ENCODE results near the gene PHTF2.
"Not testable (repeated sequence)": the region's sequence is repeated elsewhere in the genome, so short reads cannot be mapped to it uniquely, and the experiment has no call there.

Gene PHTF2

GRCh38 chr7:77783545-77783944 lies 15.0 kb upstream of the PHTF2 start:
- Mint-ChIP-seq H3K36me3 (ENCODE audit: low read depth) (peaks cover 72% of the 10 kb centered on the region), H3K9me3 (peaks cover 14% of the 10 kb centered on the region), H3K4me1 (ENCODE audit: low read depth) (peaks cover 2% of the 10 kb centered on the region), H3K4me3 (no peak overlapping the region), H3K27me3 (no peaks in the 10 kb centered on the region), H3K27ac (peak overlapping the region; percentile 27)
- no peak for DNase-seq

- H3K27me3 Mint-ChIP-seq; H3K4me3 Mint-ChIP-seq; H3K27ac Mint-ChIP-seq; H3K4me1 Mint-ChIP-seq (ENCODE audit: low read depth); DNase-seq: not testable (repeated sequence)
- H3K36me3 Mint-ChIP-seq (ENCODE audit: low read depth) = peaks cover 74% of the 10 kb centered on the region
- peaks cover 14% of the 10 kb centered on the region for H3K9me3 Mint-ChIP-seq
These were observed 14.1 kb upstream of the PHTF2 start for GRCh38 chr7:77784426-77784825.

GRCh38 chr7:77786018-77786417 lies 12.6 kb upstream of the PHTF2 start:
- Mint-ChIP-seq H3K4me3 (no peak overlapping the region), H3K27me3 (no peaks in the 10 kb centered on the region), H3K9me3 (peaks cover 14% of the 10 kb centered on the region), H3K36me3 (ENCODE audit: low read depth) (peaks cover 67% of the 10 kb centered on the region), H3K27ac (no peak overlapping the region), H3K4me1 (ENCODE audit: low read depth) (peaks cover 5% of the 10 kb centered on the region)
- no peak for DNase-seq

DNA sequence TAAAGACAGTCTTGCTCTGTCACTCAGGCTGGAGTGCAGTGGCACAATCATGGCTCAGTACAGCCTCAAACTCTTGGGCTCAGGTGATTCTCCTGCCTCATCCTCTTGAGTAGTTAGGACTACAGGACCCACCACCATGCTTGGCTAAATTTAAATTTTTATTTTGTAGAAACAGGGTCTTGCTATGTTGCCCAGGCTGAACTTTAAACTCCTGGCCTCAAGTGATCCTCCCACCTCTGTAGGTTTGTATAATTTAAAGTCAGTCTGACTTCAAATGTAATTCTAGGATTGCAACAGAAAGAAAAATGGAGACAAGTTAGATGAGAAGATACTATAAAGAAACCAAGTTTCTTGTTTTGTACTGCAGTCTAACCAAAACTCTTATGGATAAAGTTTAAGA lies 11.8 kb upstream of the PHTF2 start:
- Mint-ChIP-seq H3K4me1 (ENCODE audit: low read depth) (peaks cover 5% of the 10 kb centered on the region), H3K36me3 (ENCODE audit: low read depth) (peaks cover 66% of the 10 kb centered on the region), H3K4me3 (no peak overlapping the region), H3K27me3 (no peaks in the 10 kb centered on the region), H3K9me3 (peaks cover 14% of the 10 kb centered on the region), H3K27ac (no peak overlapping the region)
- no peak for DNase-seq

DNA sequence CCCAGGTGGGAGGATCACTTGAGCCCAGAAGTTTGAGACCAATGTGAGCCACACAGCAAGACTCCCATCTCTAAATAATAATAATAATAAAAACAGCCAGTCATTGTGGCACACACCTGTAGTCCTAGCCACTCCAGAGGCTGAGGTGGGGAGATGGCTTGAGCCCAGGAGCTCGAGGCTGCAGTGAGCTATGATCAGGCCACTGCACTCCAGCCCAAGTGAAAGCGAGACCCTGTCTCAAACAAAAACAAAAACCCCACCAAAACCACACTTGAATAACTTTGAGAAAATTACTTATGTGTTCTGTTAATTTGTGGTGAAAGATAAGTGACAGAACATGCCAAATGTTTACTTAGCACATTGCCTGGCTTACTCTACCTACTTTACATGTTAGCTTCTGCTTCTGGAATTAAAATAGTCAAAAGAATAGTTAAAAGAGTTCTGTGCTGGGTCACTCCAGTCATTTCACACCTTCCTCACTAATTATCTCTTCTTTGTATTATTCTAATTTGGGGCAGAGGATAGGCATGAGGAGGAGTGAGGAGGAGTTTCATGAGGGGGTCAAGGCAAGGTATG lies 10.2 kb upstream of the PHTF2 start:
- H3K27me3 Mint-ChIP-seq = no peaks in the 10 kb centered on the region
- H3K36me3 Mint-ChIP-seq (ENCODE audit: low read depth) = peaks cover 52% of the 10 kb centered on the region
- no peak for DNase-seq
- peaks cover 14% of the 10 kb centered on the region for H3K9me3 Mint-ChIP-seq
- no peak overlapping the region for H3K4me3 Mint-ChIP-seq
- peaks cover 5% of the 10 kb centered on the region for H3K4me1 Mint-ChIP-seq (ENCODE audit: low read depth)
- peak overlapping the region; percentile 45 for H3K27ac Mint-ChIP-seq

- Mint-ChIP-seq H3K27ac (no peak overlapping the region), H3K9me3 (no peaks in the 10 kb centered on the region), H3K4me3 (no peak overlapping the region), H3K36me3 (ENCODE audit: low read depth) (peaks cover 43% of the 10 kb centered on the region), H3K4me1 (ENCODE audit: low read depth) (peaks cover 23% of the 10 kb centered on the region), H3K27me3 (no peaks in the 10 kb centered on the region)
- no peak for DNase-seq
These were observed 7.2 kb upstream of the PHTF2 start for GRCh38 chr7:77791336-77791735.

GRCh38 chr7:77791956-77792355 lies 6.6 kb upstream of the PHTF2 start:
- DNase-seq = no peak
- Mint-ChIP-seq H3K27me3 (no peaks in the 10 kb centered on the region), H3K9me3 (no peaks in the 10 kb centered on the region), H3K36me3 (ENCODE audit: low read depth) (peaks cover 39% of the 10 kb centered on the region), H3K4me1 (ENCODE audit: low read depth) (peaks cover 29% of the 10 kb centered on the region), H3K27ac (no peak overlapping the region), H3K4me3 (no peak overlapping the region)

DNA sequence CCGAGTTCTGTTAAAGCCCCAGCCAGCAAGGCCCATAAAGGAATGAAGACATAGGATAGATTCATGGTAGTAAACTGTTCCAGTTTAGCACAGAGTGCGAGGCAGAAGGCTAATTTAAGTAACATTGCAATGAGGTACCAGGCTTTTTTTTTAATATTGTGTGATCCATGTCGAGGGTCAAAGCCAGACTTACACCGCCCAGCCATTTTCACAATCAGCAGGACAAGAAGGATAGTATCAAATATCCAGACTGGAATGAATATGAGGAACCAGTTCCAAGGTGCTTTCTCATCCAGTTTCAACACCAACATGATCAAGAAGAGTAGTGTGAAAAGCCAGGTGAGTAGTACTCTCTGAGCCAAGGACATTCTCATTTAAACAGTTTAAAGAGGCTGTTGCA lies 4.6 kb upstream of the PHTF2 start:
- H3K4me3 Mint-ChIP-seq = no peak overlapping the region
- H3K27ac Mint-ChIP-seq = no peak overlapping the region
- H3K27me3 Mint-ChIP-seq = no peaks in the 10 kb centered on the region
- no peak for DNase-seq
- peaks cover 34% of the 10 kb centered on the region for H3K4me1 Mint-ChIP-seq (ENCODE audit: low read depth)
- H3K36me3 Mint-ChIP-seq (ENCODE audit: low read depth) = peaks cover 43% of the 10 kb centered on the region
- H3K9me3 Mint-ChIP-seq = no peaks in the 10 kb centered on the region

- H3K27ac Mint-ChIP-seq = peak overlapping the region; percentile 10
These were observed 2.5 kb upstream of the PHTF2 start for GRCh38 chr7:77796109-77796508.

DNA sequence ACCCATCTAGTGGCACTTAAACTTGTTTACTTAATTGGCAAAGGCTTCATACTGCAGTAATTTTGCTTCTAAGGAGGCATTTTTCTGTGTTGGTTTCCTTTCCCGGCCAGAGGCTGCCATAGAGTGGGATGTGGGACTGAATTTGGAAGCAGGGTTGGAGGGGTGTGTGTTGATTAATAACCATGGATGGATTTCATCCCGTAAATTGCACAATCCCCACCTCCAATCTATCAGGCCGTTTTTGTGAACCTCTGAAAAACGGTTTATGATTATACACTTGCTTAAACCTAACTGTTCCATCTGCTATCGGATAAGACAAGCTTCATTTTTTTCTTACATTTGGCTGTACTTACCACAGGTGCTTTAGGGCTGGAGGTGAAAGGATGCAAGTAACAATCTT lies 1.6 kb upstream of the PHTF2 start:
- no peak overlapping the region for H3K27ac Mint-ChIP-seq
- no peak for DNase-seq
- peaks cover 57% of the 10 kb centered on the region for H3K4me1 Mint-ChIP-seq (ENCODE audit: low read depth)
- H3K4me3 Mint-ChIP-seq = peak overlapping the region; percentile 97
- H3K36me3 Mint-ChIP-seq (ENCODE audit: low read depth) = peaks cover 41% of the 10 kb centered on the region
- no peaks in the 10 kb centered on the region for H3K9me3 Mint-ChIP-seq
- no peaks in the 10 kb centered on the region for H3K27me3 Mint-ChIP-seq

More at GRCh38 chr7:77796109-77796508, 2.5 kb upstream of the PHTF2 start:
- Mint-ChIP-seq H3K9me3 (no peaks in the 10 kb centered on the region), H3K4me3 (peak overlapping the region; percentile 97), H3K4me1 (ENCODE audit: low read depth) (peaks cover 50% of the 10 kb centered on the region), H3K27me3 (no peaks in the 10 kb centered on the region), H3K36me3 (ENCODE audit: low read depth) (peaks cover 43% of the 10 kb centered on the region)
- no peak for DNase-seq

DNA sequence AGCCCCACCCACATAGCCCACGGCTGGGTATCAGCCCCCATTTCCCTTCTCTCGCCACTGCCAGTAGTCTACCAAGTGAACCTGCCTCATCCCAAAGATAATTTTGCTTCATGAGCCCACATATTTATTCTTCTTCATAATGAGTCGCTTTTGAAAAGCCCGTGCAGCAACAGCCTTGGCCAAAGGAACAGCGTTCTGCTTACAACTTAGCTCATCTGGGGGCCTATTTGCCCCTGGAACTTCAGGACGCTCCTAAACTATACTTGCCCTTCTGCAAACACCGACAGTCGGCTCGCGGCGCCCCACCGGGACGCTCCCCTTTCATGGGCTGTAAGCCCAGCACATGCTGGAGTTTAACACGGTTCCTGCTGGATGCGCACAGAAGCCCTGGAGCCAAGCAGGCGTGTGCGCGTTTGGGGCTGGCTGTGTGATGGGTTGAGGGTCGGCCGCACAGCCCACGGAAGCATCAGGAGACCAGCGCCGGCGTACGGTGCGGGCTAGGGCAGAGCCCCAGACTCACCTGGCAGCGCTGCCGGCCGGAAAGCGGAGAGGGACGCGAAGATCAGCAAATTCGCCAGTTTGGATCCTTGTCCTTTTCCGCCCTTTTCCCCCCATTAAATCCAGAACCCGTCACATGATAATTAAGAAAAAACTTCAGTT lies 709 bp upstream of the PHTF2 start:
- no peaks in the 10 kb centered on the region for H3K27me3 Mint-ChIP-seq
- DNase-seq = no peak
- H3K4me1 Mint-ChIP-seq (ENCODE audit: low read depth) = peaks cover 66% of the 10 kb centered on the region
- no peaks in the 10 kb centered on the region for H3K9me3 Mint-ChIP-seq
- H3K4me3 Mint-ChIP-seq = peak overlapping the region; percentile 97
- peak overlapping the region; percentile 97 for H3K27ac Mint-ChIP-seq
- H3K36me3 Mint-ChIP-seq (ENCODE audit: low read depth) = peaks cover 41% of the 10 kb centered on the region

DNA sequence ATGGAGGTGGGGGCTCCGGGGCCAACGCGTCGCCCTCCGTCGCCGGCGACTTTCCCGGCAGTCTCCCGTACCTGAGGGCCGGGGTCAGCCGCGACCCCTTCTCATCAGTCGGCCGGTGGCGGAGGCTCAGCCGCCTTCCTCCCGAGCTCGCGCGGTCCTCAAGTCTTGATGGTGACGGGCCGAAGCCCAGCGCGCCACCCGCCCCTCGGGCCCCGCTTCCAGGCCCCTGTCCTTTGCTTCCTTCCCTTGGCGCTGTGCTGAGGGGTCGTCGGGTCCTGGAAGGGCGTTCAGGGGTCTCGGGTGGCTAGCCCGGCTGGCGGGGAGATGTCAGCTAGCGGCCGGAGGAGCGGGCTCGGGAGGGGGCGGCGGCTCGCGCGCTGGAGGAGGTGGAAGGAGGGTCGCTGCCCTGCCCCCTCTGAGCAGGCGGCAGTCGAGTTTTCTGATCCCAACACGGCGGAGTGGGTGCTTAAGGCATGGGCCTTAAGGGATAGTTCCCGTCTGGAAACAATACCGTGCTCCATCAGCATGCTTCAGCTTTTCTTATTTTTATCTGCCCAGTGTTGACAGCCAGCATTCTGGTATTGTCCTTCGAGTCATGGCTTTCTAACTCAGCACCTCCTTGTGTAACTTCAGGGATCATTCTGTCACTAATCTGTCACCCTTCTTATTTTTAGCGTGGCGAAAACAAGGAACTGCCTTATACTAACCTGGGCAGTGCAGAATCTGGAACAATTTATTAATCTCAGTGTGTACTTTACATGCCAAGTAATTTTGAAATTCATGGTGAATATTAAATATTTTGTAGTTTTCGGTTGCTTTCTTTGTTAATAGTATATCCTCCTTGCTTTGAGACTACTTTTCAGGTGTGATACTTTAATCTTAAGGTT lies 748 bp downstream of the PHTF2 start:
- Mint-ChIP-seq H3K4me1 (ENCODE audit: low read depth) (peaks cover 74% of the 10 kb centered on the region), H3K27ac (peak overlapping the region; percentile 97), H3K27me3 (no peaks in the 10 kb centered on the region), H3K4me3 (peak overlapping the region; percentile 97), H3K9me3 (no peaks in the 10 kb centered on the region), H3K36me3 (ENCODE audit: low read depth) (peaks cover 33% of the 10 kb centered on the region)
- peak; percentile 59 for DNase-seq

GRCh38 chr7:77800158-77800557 lies 1.6 kb downstream of the PHTF2 start:
- Mint-ChIP-seq H3K27ac (peak overlapping the region; percentile 97), H3K9me3 (no peaks in the 10 kb centered on the region), H3K27me3 (no peaks in the 10 kb centered on the region), H3K4me3 (peak overlapping the region; percentile 97), H3K4me1 (ENCODE audit: low read depth) (peaks cover 75% of the 10 kb centered on the region), H3K36me3 (ENCODE audit: low read depth) (peaks cover 31% of the 10 kb centered on the region)
- DNase-seq = no peak

DNA sequence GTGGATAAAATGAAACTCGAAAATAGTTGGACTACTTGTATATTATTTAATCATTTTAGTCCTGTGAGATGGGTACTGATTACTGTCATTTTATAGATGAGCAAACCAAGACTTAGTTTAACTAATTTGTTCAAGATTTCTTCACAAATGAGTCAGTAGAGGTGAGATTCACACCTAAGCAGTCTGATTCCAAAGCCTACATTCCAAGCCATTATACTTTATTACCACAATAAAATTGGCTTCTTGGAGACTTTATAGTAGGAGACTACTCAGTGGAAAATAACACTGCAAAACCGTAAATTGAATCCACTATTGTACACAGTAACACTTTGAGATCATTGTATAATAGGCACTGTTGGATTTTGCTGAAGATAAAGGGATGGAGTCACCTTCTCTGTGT lies 2.2 kb downstream of the PHTF2 start:
- Mint-ChIP-seq H3K36me3 (ENCODE audit: low read depth) (peaks cover 34% of the 10 kb centered on the region), H3K9me3 (peaks cover 2% of the 10 kb centered on the region), H3K4me3 (peak overlapping the region; percentile 97), H3K27ac (peak overlapping the region; percentile 97), H3K4me1 (ENCODE audit: low read depth) (peaks cover 78% of the 10 kb centered on the region), H3K27me3 (no peaks in the 10 kb centered on the region)
- no peak for DNase-seq

Measured in activated T-cell treated with anti-CD3 and anti-CD28 coated beads, Interleukin-2, amount 50 U/mL, for 24 hours (primary cell).